B cell (primary cell): ENCODE measurements around the gene HIPK2.

Experiments used
- CTCF ChIP-seq: fragments of 200-600 bp; IDR thresholded peaks from one replicate; pipeline ENCODE4 v1.8.0; 2022; ENCODE audit warnings: antibody characterized with exemption, mild to moderate bottlenecking
- EZH2 ChIP-seq: IDR thresholded peaks from 2 replicates; pipeline ENCODE4 v1.6.1; 2012; ENCODE audit warnings: borderline replicate concordance, low read depth, mild to moderate bottlenecking, moderate library complexity, low read length; ENCODE audit not compliant: insufficient read depth, poor library complexity, severe bottlenecking

GRCh38 chr7:139748373-139748765, 29.4 kb downstream of the HIPK2 start:
- TF ChIP-seq CTCF (no peak), EZH2 (no peak)
